CD4-positive, alpha-beta T cell treated with Interleukin-6 at 100 ng/mL for 8 hours (primary cell): ENCODE results near the gene SLC1A2.

Experiments
- DNase-seq: peaks from one replicate; pipeline ENCODE4 v3.0.0-alpha.2; 2020; ENCODE audit warnings: mixed read lengths, low spot score

Gene SLC1A2

GRCh38 chr11:35376118-35376510 is 43.2 kb downstream of the SLC1A2 start:
- DNase-seq, result no peak

DNA sequence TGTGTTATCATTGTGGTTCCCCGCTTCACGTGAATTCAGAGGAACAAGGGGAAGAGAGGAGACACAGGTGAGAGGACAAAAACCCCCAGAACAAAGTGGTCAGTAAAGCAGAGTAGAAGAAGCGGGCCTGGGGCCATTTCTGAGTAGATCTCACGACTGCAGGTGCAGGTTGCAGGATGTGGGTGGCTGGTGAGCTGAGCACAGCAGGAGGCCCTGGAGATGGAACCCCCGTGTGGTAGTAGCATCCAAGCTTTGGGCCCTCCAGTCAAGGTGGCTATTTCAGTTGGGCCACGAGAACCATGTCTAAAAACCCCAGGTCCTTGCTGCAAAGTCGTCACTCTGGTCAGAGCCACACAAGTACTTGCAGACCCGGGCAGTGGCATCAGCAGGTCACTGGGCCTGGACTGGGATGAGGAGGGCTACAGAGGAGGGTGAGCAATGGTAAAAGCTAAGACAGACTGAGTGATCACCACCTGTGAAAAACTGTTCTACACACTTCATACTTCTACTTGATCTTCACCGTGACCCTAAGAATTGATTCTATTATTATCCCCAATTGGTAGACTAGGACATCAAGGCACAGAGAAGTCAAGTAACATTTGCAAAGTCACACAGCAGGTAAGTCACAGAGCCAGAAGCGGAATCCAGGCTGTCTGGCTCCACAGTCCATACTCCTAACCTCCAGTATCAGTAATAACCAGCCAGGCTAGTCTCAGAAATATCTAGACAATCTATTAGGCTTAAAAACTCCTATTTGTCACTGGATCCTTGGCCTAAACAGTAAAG is 43.8 kb downstream of the SLC1A2 start:
- no peak for DNase-seq

DNA sequence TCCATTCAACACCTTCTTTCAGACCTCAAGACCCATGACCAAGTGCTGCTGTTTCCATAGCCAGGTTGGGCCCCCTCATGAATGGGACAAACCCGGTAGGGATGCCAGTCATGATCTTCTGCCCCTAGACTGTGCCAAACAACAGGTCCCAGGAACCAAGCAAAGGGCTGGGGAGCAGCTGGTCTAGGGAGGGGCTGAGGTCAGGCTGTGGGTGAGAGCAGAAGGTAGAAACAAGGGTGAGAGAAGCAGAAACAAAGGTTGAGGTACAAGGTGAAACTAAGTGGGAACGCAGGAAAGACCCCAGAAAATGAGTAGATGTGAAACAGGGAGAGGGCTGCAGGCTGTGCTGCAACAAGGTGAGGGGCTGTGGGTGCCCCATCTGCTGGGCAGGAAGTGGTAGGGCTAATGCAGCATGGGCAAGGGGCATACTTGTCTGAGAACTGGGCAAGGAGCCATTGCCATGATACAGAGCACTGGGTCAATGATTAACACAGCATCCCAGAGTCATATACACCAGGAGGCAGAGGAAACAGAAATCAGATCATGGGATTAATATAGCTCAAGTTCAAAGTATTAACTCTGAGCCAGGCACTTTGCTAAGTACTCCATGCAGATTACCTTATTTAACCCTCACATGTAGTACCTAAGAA is 45.9 kb downstream of the SLC1A2 start:
- no peak for DNase-seq

DNA sequence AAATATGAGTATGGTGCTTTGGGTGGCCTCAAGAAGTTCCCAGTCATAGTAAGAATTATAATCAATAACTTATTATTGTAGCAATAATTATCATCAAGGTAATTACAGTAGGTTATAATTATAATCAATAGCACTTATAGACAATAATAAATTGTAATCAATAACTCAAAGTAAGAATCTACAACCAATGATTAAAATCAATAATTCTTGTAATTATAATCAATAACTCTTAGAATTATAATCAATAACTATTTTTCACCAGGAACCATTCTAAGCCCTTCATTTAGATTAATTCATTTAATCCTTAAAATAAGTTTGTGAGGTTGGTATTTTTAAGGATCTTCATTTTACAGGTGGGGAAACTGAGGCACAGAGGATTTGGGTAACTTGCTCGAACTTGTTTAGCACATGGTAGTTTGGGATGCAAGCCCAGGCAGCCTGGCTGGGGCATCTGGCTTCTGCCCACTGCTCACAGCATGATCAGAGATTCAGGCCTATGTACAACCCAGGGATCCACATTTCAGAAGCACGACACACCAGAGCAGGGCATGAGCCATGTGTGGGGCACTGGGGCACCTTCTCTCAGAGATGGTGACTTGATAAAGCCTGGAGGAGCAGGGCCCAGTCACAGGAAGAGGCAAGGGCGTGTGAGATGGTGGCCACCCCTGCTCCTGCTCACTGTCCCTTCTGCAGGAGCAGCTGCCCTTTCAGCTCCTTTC is 46.6 kb downstream of the SLC1A2 start:
- DNase-seq, result no peak

GRCh38 chr11:35367491-35367890 is 51.9 kb downstream of the SLC1A2 start:
- DNase-seq, result no peak

DNA sequence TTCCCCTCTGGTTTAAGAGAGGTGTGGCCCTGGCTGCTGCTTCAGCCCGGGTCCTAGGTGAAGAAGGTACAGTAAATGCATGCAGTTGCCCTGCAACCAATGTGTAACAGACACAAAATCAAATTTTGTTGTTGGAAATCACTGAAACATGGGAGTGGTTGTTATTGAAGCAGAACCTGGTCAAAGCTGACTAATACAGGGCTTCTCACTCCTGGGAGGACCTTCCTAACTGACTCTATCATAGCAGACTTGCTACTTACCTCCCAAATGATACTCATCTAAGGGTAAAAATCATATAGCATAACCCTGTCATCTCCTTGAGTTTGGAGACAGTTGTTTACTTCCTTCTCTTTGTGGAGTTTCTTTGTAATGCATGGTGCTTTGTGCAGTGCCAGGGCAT is 52.6 kb downstream of the SLC1A2 start:
- DNase-seq, result no peak

- DNase-seq, result no peak
These were observed 53.4 kb downstream of the SLC1A2 start for GRCh38 chr11:35365961-35366360.

- DNase-seq, result no peak
These were observed 54.0 kb downstream of the SLC1A2 start for GRCh38 chr11:35365395-35365794.

- DNase-seq, result no peak
These were observed 55.2 kb downstream of the SLC1A2 start for GRCh38 chr11:35363854-35364780.

- no peak for DNase-seq
These were observed 56.0 kb downstream of the SLC1A2 start for GRCh38 chr11:35363246-35363801.

DNA sequence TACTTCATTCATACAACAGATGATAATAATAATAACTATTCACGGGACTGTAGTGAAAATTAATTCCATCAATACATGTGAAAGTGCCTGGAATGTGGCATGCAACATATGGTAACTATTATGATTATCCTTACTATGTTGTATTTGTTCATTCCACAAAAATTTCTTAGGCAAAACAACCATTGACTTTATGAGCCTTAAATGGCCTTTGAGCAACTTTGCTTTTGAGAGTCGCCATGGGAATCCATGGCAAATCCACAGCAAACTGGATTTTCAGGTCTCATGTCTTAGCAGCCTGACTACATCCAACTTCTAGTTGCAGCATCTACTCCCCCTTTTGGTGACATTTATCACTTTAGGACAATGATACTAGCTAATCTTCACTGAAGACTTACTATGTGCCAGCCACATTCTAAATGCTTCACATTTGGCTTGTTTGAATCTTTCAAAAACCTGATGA is 56.8 kb downstream of the SLC1A2 start:
- no peak for DNase-seq

DNA sequence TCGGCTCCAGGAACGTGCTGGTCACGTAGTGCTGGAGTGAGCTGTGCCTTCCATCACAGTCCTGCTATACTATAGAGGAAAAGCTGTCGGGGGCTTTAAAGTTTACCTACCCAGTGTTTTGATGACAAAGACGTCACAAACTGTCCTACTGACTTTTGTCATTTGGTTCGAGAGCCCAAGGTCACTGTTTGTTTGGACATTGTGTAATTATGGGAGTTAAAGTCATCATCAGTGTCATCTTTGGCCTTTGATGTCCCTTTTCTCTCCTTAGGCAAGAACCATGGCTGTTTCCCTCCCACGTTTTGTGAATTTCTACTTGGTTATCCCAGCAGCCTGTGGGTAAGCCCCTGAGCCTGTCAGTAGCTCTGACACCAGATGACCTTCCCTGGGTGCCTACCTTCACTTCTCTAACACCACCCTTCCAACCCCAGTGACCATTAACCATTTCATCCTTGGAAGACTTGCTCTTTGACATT is 59.3 kb downstream of the SLC1A2 start:
- DNase-seq, result no peak

GRCh38 chr11:35359321-35360054 is 59.9 kb downstream of the SLC1A2 start:
- no peak for DNase-seq

DNA sequence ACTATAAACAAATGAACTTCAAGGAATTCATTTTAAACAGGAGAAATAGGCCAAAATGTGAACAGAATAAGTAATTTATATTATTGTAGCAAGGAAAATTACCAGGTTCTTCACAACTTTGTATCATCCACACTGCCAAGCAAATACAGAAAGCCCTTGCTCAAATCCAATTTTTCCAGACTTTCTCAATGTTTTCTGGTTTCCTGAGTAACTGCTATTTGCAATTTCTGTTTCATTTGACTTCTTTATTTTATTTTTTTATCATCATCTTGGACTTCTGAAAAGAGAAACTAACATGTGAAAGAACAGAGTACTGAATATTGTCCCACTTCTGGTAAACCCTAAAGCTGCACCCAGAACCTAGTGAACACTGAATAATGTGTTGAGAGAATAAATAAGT is 61.0 kb downstream of the SLC1A2 start:
- DNase-seq, result no peak

DNA sequence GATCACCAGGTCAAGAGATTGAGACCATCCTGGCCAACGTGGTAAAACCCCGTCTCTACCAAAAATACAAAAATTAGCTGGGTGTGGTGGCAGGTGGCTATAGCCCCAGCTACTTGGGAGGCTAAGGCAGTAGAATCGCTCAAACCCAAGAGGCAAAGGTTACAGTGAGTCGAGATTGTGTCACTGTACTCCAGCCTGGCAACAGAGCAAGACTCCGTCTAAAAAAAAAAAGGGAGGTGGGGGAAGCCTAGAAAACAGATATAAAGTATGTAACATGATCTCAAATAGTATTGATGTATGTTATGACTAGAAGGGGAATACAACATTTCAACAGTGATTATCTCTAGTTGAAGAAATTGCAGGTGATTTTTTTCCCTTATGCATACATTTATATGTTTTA is 61.4 kb downstream of the SLC1A2 start:
- no peak for DNase-seq

- no peak for DNase-seq
These were observed 64.1 kb downstream of the SLC1A2 start for GRCh38 chr11:35355102-35355749.

GRCh38 chr11:35354644-35355043 is 64.7 kb downstream of the SLC1A2 start:
- no peak for DNase-seq

- DNase-seq, result no peak
These were observed 67.1 kb downstream of the SLC1A2 start for GRCh38 chr11:35352077-35352888.

GRCh38 chr11:35349897-35350296 is 69.5 kb downstream of the SLC1A2 start:
- DNase-seq, result no peak
